GM13977 (cell line): Measurements from ENCODE around the gene CDH2.

ENCODE experiments used
- DNase-seq: peaks from one replicate; pipeline ENCODE4 v3.0.0; 2012; ENCODE audit warnings: low spot score
- in situ Hi-C: fragments of 300-500 bp; cut with MboI; formaldehyde crosslinking; loops from one replicate; pipeline ENCODE4 v1.12.0; 2022; ENCODE audit warnings: low sequenced_read_pairs, low pct_unique_long_range_greater_than_20kb, mixed read lengths, inconsistent platforms; ENCODE audit not compliant: unreplicated experiment
- TF ChIP-seq, protein P1 (sequence below): IDR thresholded peaks from 2 replicates; pipeline ENCODE4 v1.5.1; 2012; ENCODE audit warnings: mild to moderate bottlenecking, control low read depth; ENCODE audit not compliant: insufficient read depth; ENCODE audit errors: extremely low read depth, missing control alignments

The CDH2 gene

GRCh38 chr18:27956001-27956640 lies 220.8 kb downstream of the CDH2 start:
- TF ChIP-seq, protein P1, sequence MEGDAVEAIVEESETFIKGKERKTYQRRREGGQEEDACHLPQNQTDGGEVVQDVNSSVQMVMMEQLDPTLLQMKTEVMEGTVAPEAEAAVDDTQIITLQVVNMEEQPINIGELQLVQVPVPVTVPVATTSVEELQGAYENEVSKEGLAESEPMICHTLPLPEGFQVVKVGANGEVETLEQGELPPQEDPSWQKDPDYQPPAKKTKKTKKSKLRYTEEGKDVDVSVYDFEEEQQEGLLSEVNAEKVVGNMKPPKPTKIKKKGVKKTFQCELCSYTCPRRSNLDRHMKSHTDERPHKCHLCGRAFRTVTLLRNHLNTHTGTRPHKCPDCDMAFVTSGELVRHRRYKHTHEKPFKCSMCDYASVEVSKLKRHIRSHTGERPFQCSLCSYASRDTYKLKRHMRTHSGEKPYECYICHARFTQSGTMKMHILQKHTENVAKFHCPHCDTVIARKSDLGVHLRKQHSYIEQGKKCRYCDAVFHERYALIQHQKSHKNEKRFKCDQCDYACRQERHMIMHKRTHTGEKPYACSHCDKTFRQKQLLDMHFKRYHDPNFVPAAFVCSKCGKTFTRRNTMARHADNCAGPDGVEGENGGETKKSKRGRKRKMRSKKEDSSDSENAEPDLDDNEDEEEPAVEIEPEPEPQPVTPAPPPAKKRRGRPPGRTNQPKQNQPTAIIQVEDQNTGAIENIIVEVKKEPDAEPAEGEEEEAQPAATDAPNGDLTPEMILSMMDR, result no peak
- no peak for DNase-seq
- in situ Hi-C loops, result no loop called here

DNA sequence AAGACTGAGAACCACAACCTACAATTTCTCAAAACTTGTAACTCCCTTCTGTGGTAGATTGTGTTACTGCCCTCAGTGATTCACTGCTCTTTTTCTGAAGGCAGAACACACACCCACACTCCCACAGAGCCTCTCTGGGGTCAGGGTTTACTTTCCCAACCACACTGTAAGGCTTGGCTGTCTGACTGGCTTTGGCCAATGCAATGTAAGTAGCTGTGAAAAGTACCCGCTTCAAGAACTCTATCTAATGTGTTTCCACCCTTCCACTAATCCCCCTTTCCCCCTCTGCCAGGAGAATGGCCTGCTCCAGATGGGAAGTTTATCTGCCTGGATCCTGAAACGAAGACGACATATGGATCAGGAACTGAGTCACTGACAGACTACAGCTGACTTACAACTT lies 222.7 kb downstream of the CDH2 start:
- TF ChIP-seq, protein P1, result no peak
- in situ Hi-C loops, result no loop called here
- DNase-seq, result no peak

DNA sequence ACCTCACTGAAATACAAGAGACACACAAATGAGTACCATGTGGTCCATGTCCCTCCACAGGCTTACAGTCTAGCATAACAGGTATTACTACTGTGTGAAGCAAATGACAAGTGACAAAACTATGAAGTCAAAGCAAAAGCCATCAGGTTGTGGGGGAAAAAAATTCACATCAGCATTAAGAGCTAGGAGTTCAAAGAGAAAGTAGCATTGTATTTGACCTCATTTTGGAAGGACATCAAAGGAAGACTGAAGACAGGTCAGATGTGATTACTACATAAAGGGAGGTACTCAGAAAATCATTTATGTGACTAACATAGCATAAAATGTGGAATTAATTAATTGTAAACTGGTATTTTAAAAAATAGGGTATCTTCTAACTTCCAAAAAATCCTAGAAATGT lies 224.2 kb downstream of the CDH2 start:
- DNase-seq, result no peak
- in situ Hi-C loops, result no loop called here
- TF ChIP-seq, protein P1, result no peak

DNA sequence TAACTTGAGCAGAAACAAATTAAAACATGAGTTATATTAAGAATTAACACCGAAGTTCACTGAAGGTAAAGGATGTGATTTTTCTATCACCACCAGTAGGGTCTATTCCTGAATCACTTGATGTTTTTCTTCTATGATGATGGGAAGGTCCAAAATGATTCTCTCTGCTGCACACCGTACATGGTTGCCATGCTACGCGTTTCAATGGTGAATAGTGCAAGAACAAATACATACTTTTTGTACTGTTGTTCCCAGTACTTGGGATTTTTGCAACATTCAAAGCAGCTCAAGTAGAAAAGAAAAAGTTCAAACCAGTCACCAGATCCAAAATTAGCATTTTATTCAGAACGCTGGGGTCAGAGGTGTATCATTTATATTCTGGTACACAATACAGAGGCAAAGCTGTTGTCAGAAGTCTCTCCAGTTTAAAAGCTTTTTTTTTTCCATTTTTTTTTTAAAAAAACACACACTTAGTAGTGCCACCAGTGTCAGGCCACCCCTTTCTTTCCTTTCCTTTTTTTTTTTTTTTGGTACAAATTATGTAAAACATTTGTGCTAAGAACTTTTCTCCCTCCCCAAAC lies 226.2 kb downstream of the CDH2 start:
- in situ Hi-C loops, result no loop called here
- no peak for DNase-seq
- TF ChIP-seq, protein P1, result no peak

DNA sequence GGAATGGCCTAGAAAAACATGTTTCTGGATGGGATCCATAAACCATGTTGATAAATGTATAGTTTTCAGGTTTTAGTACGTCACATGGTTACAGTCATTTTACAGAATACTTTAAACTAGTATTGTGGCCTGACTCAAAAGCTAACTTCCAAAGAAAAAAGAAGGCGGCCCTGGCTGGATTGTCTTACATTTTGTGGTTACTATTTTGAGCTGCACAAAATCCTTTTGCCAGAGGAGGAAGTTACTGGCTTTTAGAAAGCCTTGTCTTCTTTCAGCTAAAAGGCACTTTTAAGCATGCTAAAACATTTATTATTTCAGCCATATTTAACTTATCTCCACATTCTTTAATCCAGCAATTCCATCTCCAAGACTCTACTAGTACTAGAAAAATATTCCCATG lies 227.9 kb downstream of the CDH2 start:
- no peak for DNase-seq
- TF ChIP-seq, protein P1, result no peak
- in situ Hi-C loops, result no loop called here

GRCh38 chr18:27942706-27943105 lies 234.2 kb downstream of the CDH2 start:
- in situ Hi-C loops, result no loop called here
- TF ChIP-seq, protein P1, result no peak
- no peak for DNase-seq
